GM13976 (cell line): ENCODE measurements around the gene FOXP1.

Experiments
- DNase-seq: peaks from one replicate; pipeline ENCODE4 v3.0.0; 2012; ENCODE audit warnings: low spot score
- in situ Hi-C: fragments of 300-500 bp; cut with MboI; formaldehyde crosslinking; loops from one replicate; pipeline ENCODE4 v1.12.0; 2022; ENCODE audit warnings: low sequenced_read_pairs, mixed read lengths, inconsistent platforms; ENCODE audit not compliant: unreplicated experiment
- TF ChIP-seq, protein P1 (sequence below): IDR thresholded peaks from 2 replicates; pipeline ENCODE4 v1.5.1; 2012; ENCODE audit warnings: borderline replicate concordance, mild to moderate bottlenecking; ENCODE audit not compliant: insufficient read depth; ENCODE audit errors: extremely low read depth, missing control alignments, control extremely low read depth

FOXP1 gene

DNA sequence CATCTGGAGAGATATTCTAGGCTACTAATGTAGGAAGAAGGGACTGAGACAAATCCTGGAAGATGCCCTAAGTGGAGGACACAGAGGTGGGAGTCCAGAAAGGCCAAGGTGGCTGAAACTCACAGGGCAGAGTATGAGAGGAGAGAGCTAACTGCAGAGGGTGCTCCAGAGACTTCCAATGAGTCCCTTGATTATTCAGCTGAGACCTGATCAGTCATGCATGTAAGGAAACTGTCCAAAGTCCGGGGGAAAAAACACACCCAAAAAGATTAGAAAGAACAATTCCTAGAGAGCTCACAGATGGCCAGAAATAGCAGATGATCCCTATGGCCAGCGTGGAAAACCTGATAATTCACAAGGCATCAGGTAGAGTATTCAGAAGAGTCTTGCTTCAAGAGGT, 18.7 kb upstream of the FOXP1 start:
- in situ Hi-C loops: no loop called here

DNA sequence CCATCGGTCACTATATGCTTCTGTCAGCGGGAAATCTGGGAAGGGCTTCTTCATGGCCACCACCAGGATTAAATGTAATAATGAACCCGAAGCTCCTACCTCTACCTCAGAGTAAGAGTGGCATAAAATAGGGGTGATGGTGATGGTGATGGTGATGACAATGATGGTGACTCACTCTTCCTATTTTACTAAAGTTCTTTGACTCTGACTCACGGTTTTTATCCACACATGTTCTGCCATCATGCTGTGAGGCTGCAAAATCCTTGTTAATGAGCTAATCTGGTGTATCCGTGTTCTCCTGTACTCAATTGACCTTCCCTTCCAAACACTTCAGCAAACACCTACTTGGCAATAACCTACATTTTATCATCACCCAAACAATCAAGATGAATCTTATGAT, 18.3 kb upstream of the FOXP1 start:
- in situ Hi-C loops: no loop called here

More for the DNA sequence above, 18.7 kb upstream of the FOXP1 start:
- DNase-seq: no peak
- TF ChIP-seq, protein P1, sequence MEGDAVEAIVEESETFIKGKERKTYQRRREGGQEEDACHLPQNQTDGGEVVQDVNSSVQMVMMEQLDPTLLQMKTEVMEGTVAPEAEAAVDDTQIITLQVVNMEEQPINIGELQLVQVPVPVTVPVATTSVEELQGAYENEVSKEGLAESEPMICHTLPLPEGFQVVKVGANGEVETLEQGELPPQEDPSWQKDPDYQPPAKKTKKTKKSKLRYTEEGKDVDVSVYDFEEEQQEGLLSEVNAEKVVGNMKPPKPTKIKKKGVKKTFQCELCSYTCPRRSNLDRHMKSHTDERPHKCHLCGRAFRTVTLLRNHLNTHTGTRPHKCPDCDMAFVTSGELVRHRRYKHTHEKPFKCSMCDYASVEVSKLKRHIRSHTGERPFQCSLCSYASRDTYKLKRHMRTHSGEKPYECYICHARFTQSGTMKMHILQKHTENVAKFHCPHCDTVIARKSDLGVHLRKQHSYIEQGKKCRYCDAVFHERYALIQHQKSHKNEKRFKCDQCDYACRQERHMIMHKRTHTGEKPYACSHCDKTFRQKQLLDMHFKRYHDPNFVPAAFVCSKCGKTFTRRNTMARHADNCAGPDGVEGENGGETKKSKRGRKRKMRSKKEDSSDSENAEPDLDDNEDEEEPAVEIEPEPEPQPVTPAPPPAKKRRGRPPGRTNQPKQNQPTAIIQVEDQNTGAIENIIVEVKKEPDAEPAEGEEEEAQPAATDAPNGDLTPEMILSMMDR: no peak

DNA sequence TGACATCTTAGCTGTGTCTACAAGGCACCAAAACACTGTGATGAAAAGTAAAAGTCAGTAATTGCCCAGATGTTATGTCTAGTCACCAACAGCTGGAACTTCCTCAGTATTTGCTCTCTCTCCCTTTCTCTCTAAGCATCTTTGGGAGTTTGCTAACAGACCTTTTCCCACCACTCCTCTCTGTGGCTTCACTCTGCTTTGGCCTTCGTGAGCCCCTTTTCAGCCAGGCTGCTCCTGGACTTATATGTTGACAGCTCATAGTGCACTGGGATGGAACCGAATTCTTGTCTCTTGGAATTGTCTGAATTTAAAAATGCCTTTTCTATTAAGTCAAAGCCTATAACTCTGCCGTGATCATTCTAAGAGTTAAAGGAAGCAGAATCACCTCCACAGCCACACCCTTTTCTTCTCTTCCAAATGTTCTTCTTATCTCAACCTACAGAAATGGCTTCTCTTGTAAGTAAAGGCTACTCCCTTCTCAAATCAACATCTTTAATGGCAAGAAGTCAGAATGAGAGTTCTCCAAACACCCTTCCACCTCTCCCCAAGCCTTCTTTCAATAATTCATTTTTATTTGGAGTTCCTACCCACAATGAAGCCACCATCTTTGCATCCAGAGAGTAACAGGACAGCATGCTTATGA, 17.2 kb upstream of the FOXP1 start:
- TF ChIP-seq, protein P1: no peak
- in situ Hi-C loops: no loop called here
- no peak for DNase-seq

More for the DNA sequence above, 18.3 kb upstream of the FOXP1 start:
- DNase-seq: no peak
- TF ChIP-seq, protein P1: no peak

DNA sequence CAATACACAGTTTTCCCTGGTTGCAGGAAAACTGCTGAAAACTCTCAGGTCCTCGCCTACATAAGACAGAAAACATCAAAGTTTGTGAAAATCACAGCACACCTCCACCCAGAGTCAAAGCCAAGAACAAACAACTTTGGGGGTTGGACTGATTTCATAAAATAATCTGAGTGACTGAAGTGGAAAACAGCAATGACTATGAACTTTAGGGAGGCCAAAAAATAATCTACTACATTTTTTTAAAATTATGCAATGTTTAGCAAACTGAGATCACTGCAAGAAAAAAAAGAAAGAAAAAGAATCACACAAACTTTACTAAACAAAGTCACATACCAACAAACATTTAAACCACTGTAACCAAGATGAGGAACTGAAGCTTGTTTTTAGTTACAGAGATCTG, 15.9 kb upstream of the FOXP1 start:
- no peak for DNase-seq
- in situ Hi-C loops: no loop called here
- TF ChIP-seq, protein P1: no peak

DNA sequence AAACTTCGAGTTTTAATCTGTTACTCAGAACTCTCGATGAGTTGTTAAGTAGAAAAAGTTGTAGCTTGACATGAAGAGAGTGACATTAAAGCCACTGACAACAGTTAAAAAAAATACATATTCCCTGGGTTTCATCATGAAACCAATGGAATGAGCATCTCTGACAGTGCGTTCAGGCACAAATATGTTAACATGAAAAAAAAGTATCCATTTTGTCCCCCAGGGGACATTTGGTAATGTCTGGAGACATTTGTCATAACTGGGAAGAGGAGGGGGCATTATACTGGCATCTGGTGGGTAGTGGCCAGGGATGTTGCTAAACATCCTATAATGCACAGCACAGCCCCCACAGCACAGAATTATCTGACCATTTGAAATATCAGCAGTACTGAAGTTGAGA, 14.8 kb upstream of the FOXP1 start:
- TF ChIP-seq, protein P1: no peak
- in situ Hi-C loops: no loop called here
- DNase-seq: no peak

DNA sequence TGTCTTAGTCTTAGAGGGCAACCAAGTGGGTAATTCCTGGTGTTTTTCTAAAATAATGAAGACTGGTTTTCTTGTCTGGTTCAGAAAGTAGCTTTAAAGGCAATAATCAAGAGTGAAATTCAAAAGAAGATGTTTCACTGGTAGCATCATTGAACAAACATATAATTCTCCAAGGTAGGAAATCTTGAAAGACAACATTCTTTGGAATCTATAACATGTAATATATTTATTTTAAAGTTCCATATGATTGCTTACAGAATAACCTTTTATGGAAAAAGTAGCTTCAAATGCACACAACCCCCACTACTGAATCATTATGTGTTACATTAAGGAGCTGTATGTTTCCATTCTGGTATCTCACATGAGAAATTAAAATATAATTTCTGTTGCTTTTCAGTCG, 13.8 kb upstream of the FOXP1 start:
- no peak for DNase-seq
- in situ Hi-C loops: no loop called here
- TF ChIP-seq, protein P1: no peak
